Stimulated activated CD4-positive, alpha-beta T cell treated with anti-CD3 and anti-CD28 coated beads, Interleukin-12 subunit alpha, Interleukin-12 subunit beta, amount 100 ng/mL, for 24 hours (primary cell): Measurements from ENCODE around the gene ODAM.
"Not testable (repeated sequence)": the region's sequence is repeated elsewhere in the genome, so short reads cannot be mapped to it uniquely, and the experiment has no call there.

ENCODE experiments used
- DNase-seq, 2 experiments: peaks; one replicate each; pipeline ENCODE4 v3.0.0-alpha.2; 2020; ENCODE audit warnings: low read depth in 2 of 2

The ODAM gene

DNA sequence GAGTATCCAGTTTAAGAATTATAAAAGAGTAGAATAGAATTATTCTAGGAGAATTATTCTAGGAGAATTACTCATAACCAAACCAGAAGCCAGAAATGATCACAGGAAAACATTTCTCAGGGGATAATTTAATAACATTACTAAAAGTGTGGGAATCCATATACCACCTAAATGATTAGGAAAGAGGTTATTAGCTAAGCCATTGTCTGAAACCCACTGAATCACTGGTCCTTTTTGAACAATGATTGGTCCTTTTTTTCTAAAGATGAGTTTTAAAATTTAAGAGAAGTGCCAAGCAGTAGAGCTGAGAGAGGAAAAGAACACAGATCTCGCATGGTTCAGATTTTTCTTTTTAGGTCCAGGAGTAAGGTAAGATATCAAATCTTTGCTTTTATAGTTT, at the start of gene ODAM:
TSS of gene ODAM (plus strand) at position 301 of the 400 bp plus-strand sequence. CDS start 819 bp downstream, outside the sequence.
- DNase-seq, result no peak

DNA sequence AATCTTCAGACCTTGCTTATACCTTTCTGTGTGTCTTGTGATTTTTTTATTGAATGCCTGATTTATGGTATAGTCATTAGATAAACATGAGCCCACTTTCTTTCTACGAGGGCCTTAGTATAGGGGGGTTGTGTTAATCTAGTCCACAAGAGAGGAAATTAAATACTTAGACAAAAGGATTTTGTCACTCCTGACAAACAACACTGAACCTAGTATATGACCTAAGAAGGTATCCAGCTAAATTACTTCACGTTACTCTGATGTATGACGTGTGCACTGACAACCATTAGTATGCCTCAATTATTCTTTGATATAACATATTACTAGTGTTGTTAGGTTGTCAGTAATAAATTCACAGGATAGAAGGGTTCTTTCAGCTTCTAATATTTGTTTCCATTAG, 44.3 kb upstream of the ODAM start:
- no peak for DNase-seq

DNA sequence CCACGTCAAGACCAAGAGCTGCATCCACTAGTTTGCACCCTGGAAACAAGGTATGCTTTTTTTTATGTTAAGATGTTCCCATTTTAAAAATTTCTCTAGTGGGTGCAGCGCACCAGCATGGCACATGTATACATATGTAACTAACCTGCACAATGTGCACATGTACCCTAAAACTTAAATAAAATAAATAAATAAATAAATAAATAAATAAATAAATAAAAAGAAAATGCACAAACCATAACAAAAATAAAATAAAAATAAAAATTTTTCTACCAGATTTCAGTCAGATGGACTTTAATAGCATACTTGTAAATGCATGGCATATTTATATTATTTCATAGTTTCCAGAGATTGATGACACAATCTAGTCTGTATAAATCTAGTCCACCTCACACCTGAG, 43.4 kb upstream of the ODAM start:
- no peak for DNase-seq

- DNase-seq, result no peak
Observed at GRCh38 chr4:70153937-70154336, 41.6 kb upstream of the ODAM start, which contains the start of gene PRR27. PRR27 (plus strand) TSS chr4:70154237; CDS start chr4:70154376, 139 bp downstream.

DNA sequence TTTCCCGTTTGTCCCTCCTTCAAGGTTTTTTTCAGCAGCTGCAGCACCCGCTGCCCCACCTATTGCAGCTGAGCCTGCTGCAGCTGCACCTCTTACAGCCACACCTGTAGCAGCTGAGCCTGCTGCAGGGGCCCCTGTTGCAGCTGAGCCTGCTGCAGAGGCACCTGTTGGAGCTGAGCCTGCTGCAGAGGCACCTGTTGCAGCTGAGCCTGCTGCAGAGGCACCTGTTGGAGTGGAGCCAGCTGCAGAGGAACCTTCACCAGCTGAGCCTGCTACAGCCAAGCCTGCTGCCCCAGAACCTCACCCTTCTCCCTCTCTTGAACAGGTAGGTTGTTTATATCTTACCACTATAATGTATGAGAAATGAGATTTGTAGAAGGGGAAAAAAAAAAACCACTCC, 36.9 kb upstream of the ODAM start:
- no peak for DNase-seq

- no peak for DNase-seq
Observed at GRCh38 chr4:70177090-70177489, 18.4 kb upstream of the ODAM start.

DNA sequence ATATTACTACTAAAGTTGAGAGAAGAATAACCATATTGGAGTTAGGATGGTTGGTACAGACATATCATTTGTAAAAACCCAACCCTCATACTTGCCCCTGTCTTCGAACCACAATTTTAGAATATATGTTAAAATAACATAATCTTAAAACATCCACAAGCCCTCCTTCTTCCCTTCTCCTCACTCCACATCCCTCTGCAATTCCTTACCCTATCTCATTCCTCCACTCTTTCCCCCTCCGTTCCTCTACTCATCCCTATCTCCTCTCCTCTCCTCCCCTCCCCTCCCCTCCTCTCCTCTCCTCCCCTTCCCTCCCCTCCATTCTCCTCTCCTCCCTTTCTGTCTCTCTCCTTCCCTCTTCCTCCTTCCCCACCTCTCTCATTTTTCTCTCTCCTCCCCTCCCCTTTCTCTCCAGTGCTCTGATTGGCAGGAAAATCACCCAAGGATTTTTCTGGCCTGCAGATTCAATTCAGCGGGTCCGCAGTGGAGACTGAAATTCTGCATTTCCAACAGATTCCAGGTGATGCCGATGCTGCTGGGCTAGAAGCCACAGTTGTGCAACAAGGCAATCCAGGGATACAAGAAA, 17.4 kb upstream of the ODAM start:
- DNase-seq, result no peak

DNA sequence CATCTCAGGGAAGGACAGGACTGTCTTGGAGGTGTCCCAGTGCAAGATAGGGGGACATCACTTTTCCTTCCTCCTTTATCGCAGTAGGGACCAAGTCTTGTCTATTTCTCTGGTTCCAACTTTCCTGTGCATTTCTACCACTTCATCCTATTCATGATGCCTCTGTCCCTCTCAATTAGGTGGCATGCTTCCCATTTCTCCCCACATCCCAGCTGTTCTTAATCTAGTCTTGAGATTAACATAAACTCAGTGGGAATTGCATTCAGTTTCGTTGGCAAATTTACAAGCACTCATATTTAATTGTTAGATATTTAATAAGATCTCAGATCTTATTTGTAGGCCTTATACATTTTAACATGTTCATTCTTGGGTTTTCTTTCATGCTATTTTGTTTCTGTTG, 15.7 kb upstream of the ODAM start:
- DNase-seq, result no peak

GRCh38 chr4:70181864-70182263, 13.7 kb upstream of the ODAM start:
- no peak for DNase-seq

GRCh38 chr4:70182517-70183167, 12.9 kb upstream of the ODAM start:
- DNase-seq, result no peak

GRCh38 chr4:70183168-70183939, 12.2 kb upstream of the ODAM start:
- DNase-seq, result peak in 1 of 2 experiments; percentile 0

- DNase-seq, result no peak
Observed at GRCh38 chr4:70183940-70184246, 11.6 kb upstream of the ODAM start.

DNA sequence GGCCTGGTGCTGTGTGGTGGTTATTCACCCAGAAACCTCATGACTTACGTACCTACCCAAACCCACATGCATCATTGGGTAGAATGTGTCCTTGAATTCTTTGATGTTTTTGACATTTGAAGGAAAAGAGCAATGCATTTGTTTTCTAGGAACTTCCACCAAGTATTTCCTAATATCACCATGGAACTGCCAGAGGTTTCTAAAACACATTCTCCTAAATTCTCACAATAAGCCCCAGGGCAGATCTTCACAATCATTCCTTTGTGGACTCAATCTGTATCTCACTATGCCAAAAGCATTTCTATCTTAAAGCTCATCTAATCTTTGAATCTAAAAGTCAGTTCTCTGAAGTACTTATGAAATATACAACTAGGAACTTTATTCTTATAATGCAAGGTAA, 8.3 kb upstream of the ODAM start:
- DNase-seq, result no peak

DNA sequence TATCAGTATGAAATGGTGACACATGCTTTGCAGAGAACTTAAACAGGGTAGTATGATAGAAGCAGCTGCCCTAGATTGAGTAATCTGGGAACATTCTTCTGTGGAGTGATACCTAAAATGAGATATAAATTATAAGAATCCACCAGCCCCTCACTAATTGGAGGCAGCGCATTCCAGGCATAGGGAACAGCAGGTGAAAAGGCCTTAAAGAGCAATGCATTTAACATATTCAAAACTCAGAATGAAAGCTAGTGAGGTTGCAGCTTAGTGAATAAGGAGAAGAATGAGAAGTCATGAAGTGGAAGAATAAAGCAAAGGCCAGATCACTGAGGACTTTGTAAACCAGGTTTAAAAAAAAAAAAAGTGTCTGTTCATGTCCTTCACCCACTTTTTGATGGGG, 4.9 kb upstream of the ODAM start:
- DNase-seq, result no peak

DNA sequence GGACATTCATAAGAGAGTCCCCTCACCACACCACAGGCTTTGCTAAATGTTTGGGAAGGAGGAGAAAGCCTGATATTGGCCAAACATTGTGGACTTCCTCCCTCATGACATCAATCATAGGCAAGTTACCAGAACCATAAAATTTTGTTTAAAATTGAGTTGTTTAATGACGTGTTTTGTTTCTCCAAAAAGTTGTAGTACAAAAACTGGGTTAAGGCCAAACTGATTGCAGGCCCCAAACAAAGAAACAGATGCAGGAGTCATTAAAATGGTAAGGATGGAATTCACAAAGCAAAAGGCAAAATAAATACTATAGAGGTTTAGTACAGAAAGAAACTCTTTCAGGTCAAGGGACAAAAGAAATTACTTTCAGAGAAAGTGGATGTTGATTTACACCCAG, 3.9 kb upstream of the ODAM start:
- no peak for DNase-seq

GRCh38 chr4:70192895-70193294, 2.6 kb upstream of the ODAM start:
- DNase-seq, result no peak

- DNase-seq, result no peak
Observed at GRCh38 chr4:70196857-70197256, 1.3 kb downstream of the ODAM start.

- no peak for DNase-seq
Observed at GRCh38 chr4:70197842-70198241, 2.3 kb downstream of the ODAM start.

DNA sequence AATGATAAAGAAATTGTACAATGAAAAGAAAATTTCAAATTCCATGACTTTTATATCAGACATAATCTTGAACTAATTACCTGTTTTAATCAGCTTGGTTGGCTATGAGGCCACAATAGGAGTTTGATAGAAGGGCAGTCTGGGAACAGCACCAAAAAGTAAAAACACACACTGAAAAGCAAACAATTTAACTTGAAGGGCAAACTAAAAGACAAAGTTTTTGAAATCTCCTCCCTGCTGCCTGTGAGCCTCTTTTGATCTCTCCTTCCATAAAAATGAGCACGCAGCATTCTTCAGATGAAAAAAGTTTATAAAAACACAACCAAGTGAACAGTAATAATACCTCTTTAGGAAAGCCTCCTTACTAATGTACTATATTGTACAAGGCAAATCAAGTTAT, 8.1 kb downstream of the ODAM start:
- no peak for DNase-seq

DNA sequence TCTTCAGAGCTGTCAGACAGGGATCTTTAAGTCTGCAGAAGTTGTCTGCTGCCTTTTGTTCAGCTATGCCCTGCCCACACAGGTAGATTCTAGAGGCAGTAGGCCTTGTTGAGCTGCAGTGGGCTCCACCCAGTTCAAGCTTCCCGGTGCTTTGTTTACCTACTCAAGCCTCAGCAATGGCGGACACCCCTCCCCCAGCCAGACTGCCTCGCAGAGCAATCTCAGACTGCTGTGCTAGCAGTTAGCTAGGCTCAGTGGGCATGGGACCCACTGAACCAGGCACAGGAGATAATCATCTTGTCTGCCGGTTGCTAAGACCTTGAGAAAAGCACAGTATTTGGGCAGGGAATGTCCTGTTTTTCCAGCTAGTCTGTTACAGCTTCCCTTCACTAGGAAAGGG, 17.2 kb downstream of the ODAM start:
- not testable (repeated sequence) for DNase-seq

- not testable (repeated sequence) for DNase-seq
Observed at GRCh38 chr4:70216109-70216508, 20.6 kb downstream of the ODAM start.

- DNase-seq, result not testable (repeated sequence)
Observed at GRCh38 chr4:70216550-70216949, 21.0 kb downstream of the ODAM start.

DNA sequence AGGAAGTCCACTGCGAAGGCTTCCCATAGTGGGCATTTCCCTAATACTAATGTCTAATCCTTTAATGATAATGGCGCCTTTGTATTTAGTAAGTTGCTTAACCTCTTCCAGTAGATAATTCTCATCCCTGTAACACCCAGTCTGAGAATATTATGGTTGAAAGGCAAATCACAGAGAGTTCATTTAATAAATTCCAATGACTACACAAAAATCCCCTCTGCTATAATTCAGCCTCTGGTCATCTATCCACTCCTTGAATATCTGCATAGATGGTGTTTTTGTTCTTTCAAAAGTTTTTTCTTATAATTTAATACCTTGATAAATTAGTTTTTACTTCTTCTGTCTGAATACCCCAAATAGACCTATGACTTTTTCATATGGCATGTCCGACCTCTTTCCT, 25.9 kb downstream of the ODAM start:
- not testable (repeated sequence) for DNase-seq
